HG02973 (cell line): Measurements from ENCODE around the gene FNDC8.
"Not testable (repeated sequence)": the region's sequence is repeated elsewhere in the genome, so short reads cannot be mapped to it uniquely, and the experiment has no call there.

Experiments used
- ATAC-seq: cut with Tn5 transposase; IDR thresholded peaks from one replicate; pipeline ENCODE4 v1.9.1; 2021; ENCODE audit warnings: moderate library complexity; ENCODE audit not compliant: unreplicated experiment

The FNDC8 gene

GRCh38 chr17:35141681-35142466, 20.5 kb downstream of the FNDC8 start, which contains the start of gene NLE1:
Gene NLE1, minus strand, starts transcription at chr17:35142303. Its CDS starts 28 bp downstream, at chr17:35142275.
- ATAC-seq = peak; percentile 87

GRCh38 chr17:35142467-35142796, 21.0 kb downstream of the FNDC8 start:
- no peak for ATAC-seq

- no peak for ATAC-seq
These were observed 23.4 kb downstream of the FNDC8 start for GRCh38 chr17:35144840-35145239.

- no peak for ATAC-seq
These were observed 24.9 kb downstream of the FNDC8 start for GRCh38 chr17:35146214-35146833.

- ATAC-seq = no peak
These were observed 26.0 kb downstream of the FNDC8 start, which contains the start of gene UNC45B for GRCh38 chr17:35147375-35147905. Gene UNC45B, plus strand, starts transcription at chr17:35147817. Its CDS starts 447 bp downstream, at chr17:35148264.

GRCh38 chr17:35148144-35148543, 26.7 kb downstream of the FNDC8 start:
- ATAC-seq = no peak

GRCh38 chr17:35149941-35150340, 28.5 kb downstream of the FNDC8 start:
- no peak for ATAC-seq

GRCh38 chr17:35151080-35151479, 29.7 kb downstream of the FNDC8 start:
- not testable (repeated sequence) for ATAC-seq

- no peak for ATAC-seq
These were observed 31.2 kb downstream of the FNDC8 start for GRCh38 chr17:35152421-35153140.

- no peak for ATAC-seq
These were observed 33.1 kb downstream of the FNDC8 start for GRCh38 chr17:35154196-35155165.

GRCh38 chr17:35155246-35155645, 33.8 kb downstream of the FNDC8 start:
- ATAC-seq = no peak

GRCh38 chr17:35159940-35160339, 38.5 kb downstream of the FNDC8 start:
- no peak for ATAC-seq

GRCh38 chr17:35160354-35161201, 39.2 kb downstream of the FNDC8 start:
- ATAC-seq = no peak

- no peak for ATAC-seq
These were observed 39.9 kb downstream of the FNDC8 start for GRCh38 chr17:35161281-35161761.

GRCh38 chr17:35162755-35163154, 41.3 kb downstream of the FNDC8 start:
- no peak for ATAC-seq

- ATAC-seq = no peak
These were observed 42.5 kb downstream of the FNDC8 start for GRCh38 chr17:35163886-35164285.

GRCh38 chr17:35164716-35165115, 43.3 kb downstream of the FNDC8 start:
- no peak for ATAC-seq

- no peak for ATAC-seq
These were observed 45.1 kb downstream of the FNDC8 start for GRCh38 chr17:35166526-35166925.

- no peak for ATAC-seq
These were observed 45.6 kb downstream of the FNDC8 start for GRCh38 chr17:35167046-35167445.
